Hindlimb muscle (tissue), 1 donor: ENCODE results near the gene C4orf51. TPM values are rescaled to one million over a fixed set of nuclear protein-coding genes. Genes with fewer than 3 reads are reported as not detected.

Experiments used
- DNase-seq: peaks from one replicate; pipeline ENCODE4 v3.0.0-alpha.2; 2013
- polyA plus RNA-seq: library from polyadenylated mRNA; unstranded; fragments of 120-200 nt; gene quantifications from one replicate; pipeline ENCODE4 v1.2.1, GENCODE V29; 2013; ENCODE audit not compliant: insufficient read length

Gene C4orf51
- polyA plus RNA-seq, 1 donor: not detected

DNA sequence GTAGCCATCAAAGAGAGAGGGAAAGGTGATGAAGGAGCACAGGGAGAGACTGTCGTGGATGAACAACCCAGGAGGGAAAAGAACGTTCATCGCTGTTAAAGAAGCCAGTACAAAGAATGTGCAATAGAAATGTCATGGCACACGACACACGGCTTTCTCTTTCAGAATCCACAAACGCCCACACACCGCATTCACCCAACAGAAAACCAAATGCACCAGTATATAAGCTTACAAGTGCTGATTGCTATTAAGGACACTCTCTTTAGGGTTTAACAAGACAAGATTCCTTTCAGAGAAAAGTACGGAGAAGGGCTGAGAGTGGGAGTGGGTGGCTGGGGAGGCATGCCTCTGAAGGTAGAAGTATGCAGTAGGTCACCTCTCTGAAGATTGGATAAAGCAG lies 80.2 kb downstream of the C4orf51 start:
- no peak for DNase-seq

DNA sequence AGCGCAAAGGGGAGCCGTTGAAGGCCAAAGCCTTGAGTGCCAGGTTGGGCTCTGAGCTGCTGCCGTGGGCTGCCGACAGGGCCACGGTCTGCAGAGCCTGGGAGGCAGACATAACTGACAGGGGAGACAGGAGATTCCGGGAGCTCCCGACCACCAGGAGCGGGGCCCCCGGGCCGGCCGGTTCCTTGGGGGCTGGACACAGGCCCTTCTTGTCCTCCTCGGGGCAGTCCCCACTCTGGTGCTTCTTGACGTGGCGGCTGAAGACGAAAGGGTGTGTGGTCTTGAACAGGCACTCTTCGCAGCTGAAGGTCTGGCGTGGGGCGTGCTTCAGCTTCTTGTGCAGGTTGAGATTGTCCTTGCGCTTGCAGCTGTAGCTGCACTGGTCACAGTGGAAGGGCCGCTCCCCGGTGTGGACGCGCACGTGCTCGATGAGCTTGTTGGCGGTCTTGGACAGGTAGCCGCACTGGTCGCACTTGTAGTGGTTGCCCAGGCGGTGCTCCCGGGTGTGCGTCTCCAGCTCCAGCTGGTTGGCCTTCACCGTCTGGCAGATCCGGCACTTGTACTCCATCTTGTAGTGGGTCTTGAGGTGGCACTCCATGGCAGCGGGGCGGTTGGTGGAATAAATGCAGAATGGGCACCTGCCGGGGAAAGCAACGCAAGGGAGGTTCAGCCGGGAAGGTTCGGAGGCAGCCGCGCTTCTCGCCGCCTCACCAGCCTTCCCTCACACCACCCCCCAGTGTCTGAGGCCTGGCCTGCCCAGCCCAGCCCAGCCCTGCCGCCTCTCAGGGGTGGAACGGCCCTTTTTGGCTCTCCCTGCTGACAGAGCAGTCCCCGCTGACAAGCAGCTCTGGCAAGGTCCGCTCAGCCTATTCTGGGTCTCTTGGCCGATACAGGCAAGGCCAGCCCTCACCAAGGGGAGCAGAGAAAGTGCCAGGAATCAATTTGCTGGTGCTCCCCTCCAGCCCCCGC lies 81.3 kb downstream of the C4orf51 start:
- DNase-seq: no peak

DNA sequence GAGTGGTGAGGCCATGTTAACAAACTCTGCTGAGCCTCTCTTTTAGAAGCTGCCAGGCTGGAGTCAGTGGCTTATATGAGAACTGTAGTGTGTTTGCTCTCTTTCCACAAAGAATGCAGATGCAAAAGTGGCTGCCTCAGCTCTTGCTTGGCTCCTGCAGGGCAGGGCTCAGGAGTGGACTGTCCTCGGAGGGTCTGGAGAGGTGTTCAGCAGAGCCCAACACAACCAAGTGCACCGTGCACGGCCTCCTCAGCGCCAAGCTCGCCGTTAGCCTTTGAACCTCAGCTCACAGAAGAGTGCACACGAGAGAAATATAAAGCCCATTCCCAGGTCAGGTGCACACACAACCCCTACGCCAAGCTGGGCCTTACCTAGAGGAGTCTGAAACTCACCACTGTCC lies 82.8 kb downstream of the C4orf51 start:
- DNase-seq: no peak

DNA sequence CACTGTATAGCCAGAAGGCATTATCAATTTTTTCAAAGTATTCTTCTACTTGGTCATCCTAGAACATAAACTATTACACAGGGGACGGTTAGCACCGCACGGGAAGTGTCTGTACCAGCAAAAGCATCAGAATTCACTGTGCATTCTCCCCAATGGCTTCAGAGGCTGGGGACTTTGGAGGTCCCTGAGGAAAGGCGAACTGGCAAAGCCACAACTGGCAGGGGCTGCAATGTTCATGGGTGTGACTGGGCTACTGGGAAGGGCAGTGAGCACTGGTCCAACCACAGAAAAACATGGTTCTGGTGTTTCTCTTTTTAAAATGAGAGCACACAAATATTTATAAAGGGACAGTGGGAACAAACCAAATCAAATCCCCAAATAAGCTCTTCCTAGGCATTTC lies 83.5 kb downstream of the C4orf51 start:
- no peak for DNase-seq

DNA sequence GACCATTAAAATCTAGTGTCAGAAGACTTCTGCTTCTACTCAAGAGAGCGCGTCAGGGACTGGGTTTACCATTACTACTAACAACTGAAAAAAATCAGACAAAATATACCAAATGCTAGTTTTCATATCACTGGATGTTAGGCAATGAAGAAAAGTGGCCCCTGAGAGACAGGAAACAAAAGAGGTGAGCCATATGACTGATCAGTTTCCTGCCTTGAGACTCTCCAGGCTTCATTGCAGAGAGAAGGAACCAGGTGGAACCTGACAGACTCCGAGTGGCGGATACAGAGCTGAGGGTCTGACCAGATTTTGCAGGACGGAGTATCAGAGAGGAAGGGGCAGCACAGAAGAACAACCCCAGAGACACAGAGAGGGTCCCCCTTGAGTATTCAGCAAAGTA lies 86.3 kb downstream of the C4orf51 start:
- DNase-seq: no peak

DNA sequence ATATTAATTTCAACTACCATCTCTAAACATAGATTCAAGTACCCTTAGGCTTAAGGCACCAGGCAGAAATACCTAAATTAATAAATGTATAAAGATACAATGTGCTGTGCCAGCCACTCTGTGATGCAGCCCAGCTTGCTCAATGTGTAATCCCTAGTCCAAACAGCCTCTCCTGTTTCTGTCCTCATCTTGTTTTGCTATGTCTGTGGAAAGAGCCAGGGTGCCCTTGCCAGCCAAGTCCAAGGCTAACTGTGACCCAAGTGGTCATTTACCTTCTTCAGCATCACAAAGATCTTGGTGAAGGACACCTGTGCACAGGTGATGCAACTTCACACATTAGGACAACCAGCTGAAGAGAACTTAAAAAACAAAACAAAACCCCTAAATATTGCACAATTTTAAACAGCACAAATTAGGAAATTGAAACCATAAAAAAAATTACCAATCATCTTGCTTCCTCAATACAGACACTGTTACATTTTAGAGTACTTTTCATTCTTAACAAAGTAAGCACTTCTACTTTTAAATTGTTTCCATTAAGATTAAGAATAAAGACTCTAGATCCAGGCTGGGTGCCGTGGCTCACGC lies 89.6 kb downstream of the C4orf51 start:
- no peak for DNase-seq

DNA sequence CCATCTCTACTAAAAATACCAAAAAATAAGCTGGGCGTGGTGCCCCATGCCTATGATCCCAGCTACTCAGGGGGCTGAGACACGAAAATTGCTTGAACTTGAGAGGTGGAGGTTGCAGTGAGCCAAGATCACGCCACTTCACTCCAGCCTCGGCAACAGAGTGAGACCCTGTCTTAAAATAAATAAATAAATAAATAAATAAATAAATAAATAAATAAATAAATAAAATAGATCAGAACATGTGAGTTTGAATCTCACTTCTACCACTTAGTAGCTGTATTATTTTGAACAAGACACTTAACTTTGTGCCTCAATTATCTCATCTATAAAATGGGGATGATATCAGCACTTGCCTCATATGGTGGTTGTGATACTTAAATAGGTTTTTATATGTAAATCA lies 90.2 kb downstream of the C4orf51 start:
- no peak for DNase-seq

DNA sequence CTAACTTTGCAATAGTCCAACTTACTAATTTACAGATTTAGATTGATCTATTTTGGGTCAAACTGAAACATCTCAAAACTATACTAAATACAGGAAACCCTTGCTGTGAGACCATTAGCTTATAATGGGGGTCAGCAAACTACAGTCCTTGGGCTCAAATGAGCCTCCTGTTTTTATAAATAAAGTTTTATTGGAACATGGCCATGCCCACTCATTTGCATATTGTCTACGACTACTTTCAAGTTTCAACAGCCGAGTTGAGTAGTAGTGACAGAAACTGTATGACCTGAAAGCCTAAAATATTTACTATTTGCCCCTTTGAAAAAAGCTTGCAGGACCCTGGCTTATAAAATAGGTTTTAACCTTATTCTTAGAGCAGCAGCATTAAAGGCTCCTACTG lies 92.4 kb downstream of the C4orf51 start:
- no peak for DNase-seq

DNA sequence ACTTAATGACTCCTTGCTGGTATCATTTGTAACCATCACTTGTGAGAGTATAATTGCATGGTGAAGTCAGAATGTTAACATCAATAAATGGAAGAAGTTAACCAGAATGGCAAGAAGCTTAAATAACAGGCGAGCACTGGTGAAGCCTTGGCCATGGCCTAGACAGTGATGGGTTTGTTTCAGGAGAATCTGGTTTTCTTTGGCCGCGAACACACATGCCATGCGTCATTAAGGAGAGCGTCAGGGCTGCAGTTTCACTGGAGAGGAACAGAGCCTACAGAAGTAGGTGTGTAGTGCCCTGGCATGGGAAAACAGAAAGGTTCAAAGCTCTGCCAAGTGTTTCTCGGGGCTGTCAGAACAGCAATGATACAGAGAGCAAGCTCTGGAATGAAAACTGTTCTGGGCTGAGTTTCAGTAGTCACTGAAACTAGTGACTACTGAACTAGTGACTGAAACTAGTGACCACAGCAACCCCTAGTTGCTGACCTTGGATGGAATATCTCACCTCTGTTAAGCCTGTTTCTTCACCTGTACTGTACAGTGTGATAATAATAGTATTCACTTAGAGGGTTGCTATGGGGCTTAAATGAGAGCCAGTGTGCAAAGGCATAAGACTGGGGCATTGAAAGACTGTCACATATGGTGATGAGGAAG lies 93.8 kb downstream of the C4orf51 start:
- no peak for DNase-seq

DNA sequence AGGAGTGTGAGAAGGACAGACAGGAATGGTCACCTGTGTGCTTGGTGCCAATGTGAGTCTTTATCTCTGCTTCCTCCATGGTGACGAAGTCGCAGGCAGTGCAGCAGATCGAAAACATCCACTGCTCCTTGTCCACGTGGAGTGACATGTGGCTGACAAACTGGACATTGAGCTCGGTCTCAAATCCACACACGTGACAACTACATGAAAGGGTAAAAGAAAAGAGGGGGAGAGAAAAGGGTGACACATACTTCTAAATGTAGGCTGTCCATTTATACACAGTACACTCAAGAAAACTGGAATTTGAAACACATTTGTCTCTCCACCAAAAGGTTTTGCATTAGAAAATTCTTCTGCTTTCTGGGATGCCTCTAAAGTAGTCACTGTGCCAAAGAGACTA lies 94.5 kb downstream of the C4orf51 start:
- no peak for DNase-seq

DNA sequence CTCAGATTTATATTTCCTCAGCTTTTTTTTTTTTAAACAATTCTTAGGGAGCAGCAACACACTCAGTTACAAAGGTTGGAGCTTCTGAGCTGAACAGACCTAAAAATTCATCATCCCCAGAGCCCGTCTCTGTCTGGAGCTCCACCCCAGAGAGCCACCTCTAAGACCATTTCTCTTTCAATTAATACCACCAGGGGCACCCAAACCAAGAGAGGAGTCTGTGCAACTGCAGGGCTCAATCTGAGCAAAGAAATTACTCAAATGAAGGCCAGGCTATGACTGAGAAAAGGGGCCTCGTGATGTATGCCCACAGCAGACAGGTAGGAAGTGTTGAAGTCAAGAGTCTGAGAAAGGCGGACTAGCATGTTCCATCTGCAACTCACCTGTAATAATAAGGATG lies 95.5 kb downstream of the C4orf51 start:
- no peak for DNase-seq

DNA sequence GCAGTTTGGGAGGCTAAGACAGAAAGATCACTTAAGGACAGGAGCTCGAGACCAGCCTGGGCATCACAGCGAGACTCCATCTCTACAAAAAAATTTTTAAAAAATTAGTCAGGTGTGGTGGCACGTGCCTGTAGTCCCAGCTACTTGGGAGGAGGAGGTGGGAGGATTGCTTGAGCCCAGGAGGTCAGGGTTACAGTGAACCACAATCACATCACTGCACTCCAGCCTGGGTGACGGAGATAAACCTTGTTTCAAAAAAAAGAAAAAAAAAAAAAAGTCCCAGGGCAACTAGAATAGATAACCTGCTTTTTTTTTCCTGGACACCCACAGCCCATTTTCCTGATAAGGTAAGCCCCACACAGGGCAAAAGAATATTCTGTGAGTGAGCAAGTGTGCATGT lies 96.3 kb downstream of the C4orf51 start:
- DNase-seq: no peak

DNA sequence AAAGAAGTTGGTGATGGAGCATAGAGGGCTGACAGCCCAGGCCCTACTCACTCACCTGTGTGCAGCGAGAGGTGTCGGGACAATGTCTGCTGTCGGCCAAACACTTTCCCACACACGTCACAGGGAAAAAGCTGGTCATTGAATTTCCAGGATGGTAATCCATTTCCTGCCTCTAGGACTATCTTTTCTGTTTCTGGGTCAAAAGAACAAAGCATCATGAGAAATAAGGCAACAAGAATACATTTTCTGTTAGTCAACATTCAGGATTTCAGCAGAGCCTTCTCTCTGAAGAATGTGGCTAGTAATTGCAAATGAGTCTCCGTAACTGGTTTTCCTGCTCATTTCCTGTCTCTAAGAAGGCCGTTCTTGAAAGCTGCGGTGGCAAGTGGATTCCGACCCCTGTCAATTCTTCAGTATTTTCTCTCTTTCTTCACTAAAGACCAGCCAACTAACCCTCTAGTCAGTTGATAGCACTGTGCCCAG lies 99.4 kb downstream of the C4orf51 start:
- no peak for DNase-seq

DNA sequence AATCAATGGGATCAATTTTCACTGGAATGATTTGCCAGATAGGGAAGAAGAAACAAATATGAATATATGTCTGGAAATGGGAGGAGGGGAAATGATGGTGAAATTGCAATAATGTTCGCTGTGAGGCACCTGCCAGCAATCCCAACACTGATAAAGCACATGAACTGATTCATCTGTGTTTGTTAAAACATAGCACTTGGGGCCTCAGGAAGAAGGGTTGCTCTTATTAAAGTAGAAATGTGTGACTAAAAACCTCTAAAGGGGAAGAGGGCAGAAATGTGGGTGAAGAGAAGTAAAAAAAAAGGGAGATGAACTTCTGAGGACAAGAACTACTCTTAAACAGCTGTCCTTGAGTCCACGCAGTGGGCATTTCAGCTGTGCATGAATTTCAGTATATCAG lies 101.4 kb downstream of the C4orf51 start:
- no peak for DNase-seq

Other genes with a start within 250 kb of the C4orf51 start
- 78.0 TPM for gene SMAD1, start 198.3 kb upstream of the C4orf51 start, polyA plus RNA-seq
- gene MMAA, start 60.8 kb upstream of the C4orf51 start, polyA plus RNA-seq: 6.3 TPM